ENCODE results near the gene ACSF2. TPM values are rescaled to one million over a fixed set of nuclear protein-coding genes. Genes with fewer than 3 reads are reported as not detected.

ACSF2 gene
- polyA plus RNA-seq, 1 donor (not counting 4 experiments of a cell fraction or from before 2014, with no cell fraction given) = 71.9 TPM

GRCh38 chr17:50520483-50520882 is 94.5 kb downstream of the ACSF2 start:
- H4K20me1 ChIP-seq (ENCODE audit: control insufficient read depth, extremely low read depth, insufficient read depth, low read length) = no peaks in the 10 kb centered on the region
- H3K27ac ChIP-seq (ENCODE audit: control insufficient read depth, insufficient read depth, low read length) = no peak overlapping the region
- DNase-seq (ENCODE audit: low read depth, low spot score) (no peak), FAIRE-seq (no peak)
- peaks cover 80% of the 10 kb centered on the region for H3K4me1 ChIP-seq (ENCODE audit: control insufficient read depth, extremely low read depth, insufficient read depth, low read length)
- H3K9me1 ChIP-seq (ENCODE audit: control insufficient read depth, extremely low read depth, insufficient read depth, low read length) = no peaks in the 10 kb centered on the region
- H3K9ac ChIP-seq (ENCODE audit: control insufficient read depth, extremely low read depth, insufficient read depth, low read length) = no peak overlapping the region
- no peaks in the 10 kb centered on the region for H3K27me3 ChIP-seq (ENCODE audit: control insufficient read depth, extremely low read depth, insufficient read depth, low read length)
- dilution Hi-C loops (cut with MboI; ENCODE audit: extremely low pct_ligation_motif_present, low sequenced_read_pairs) = no loop called here
- H3K4me2 ChIP-seq (ENCODE audit: control insufficient read depth, extremely low read depth, insufficient read depth, low read depth, low read length) = no peak overlapping the region
- H2AFZ ChIP-seq (ENCODE audit: control insufficient read depth, low read length) = no peak overlapping the region
- no peak overlapping the region for H3K4me3 ChIP-seq (ENCODE audit: control insufficient read depth in 2 of 3, extremely low read depth in 1 of 3, insufficient read depth in 2 of 3, low read depth in 1 of 3, low read length in 3 of 3)
- H3K9me3 ChIP-seq (ENCODE audit: control insufficient read depth, low read depth, low read length) = no peaks in the 10 kb centered on the region
- H3K36me3 ChIP-seq (ENCODE audit: control insufficient read depth in 2 of 2, extremely low read depth in 1 of 2, insufficient read depth in 2 of 2, low read length in 2 of 2) = no peaks in the 10 kb centered on the region
- no peak for TF ChIP-seq EZH2 (IDR thresholded peaks at IDR 0.05; ENCODE audit: low read length)
- H3K79me2 ChIP-seq (ENCODE audit: control insufficient read depth, insufficient read depth, low read length) = peaks cover 2% of the 10 kb centered on the region

- no peak for TF ChIP-seq EZH2 (IDR thresholded peaks at IDR 0.05; ENCODE audit: low read length)
- no peak for TF ChIP-seq CTCF (optimal IDR thresholded peaks at IDR 0.05 in 1 of 3, IDR thresholded peaks at IDR 0.05 in 1 of 3, conservative IDR thresholded peaks at IDR 0.05 in 1 of 3; ENCODE audit: extremely low read depth in 1 of 3, insufficient read depth in 2 of 3, low read length in 3 of 3)
- no peaks in the 10 kb centered on the region for H3K36me3 ChIP-seq (ENCODE audit: control insufficient read depth in 2 of 2, extremely low read depth in 1 of 2, insufficient read depth in 2 of 2, low read length in 2 of 2)
- no peak overlapping the region for H2AFZ ChIP-seq (ENCODE audit: control insufficient read depth, low read length)
- no peak overlapping the region for H3K4me3 ChIP-seq (ENCODE audit: control insufficient read depth in 2 of 3, extremely low read depth in 1 of 3, insufficient read depth in 2 of 3, low read depth in 1 of 3, low read length in 3 of 3)
- no peaks in the 10 kb centered on the region for H3K9me3 ChIP-seq (ENCODE audit: control insufficient read depth, low read depth, low read length)
- H3K9me1 ChIP-seq (ENCODE audit: control insufficient read depth, extremely low read depth, insufficient read depth, low read length) = no peaks in the 10 kb centered on the region
- peaks cover 72% of the 10 kb centered on the region for H3K4me1 ChIP-seq (ENCODE audit: control insufficient read depth, extremely low read depth, insufficient read depth, low read length)
- no peak for DNase-seq (ENCODE audit: low read depth, low spot score)
- H3K4me2 ChIP-seq (ENCODE audit: control insufficient read depth, extremely low read depth, insufficient read depth, low read depth, low read length) = no peak overlapping the region
- no peak for FAIRE-seq
- H3K79me2 ChIP-seq (ENCODE audit: control insufficient read depth, insufficient read depth, low read length) = peaks cover 2% of the 10 kb centered on the region
- H4K20me1 ChIP-seq (ENCODE audit: control insufficient read depth, extremely low read depth, insufficient read depth, low read length) = no peaks in the 10 kb centered on the region
- H3K9ac ChIP-seq (ENCODE audit: control insufficient read depth, extremely low read depth, insufficient read depth, low read length) = no peak overlapping the region
- H3K27ac ChIP-seq (ENCODE audit: control insufficient read depth, insufficient read depth, low read length) = no peak overlapping the region
- no peaks in the 10 kb centered on the region for H3K27me3 ChIP-seq (ENCODE audit: control insufficient read depth, extremely low read depth, insufficient read depth, low read length)
- dilution Hi-C loops (cut with MboI; ENCODE audit: extremely low pct_ligation_motif_present, low sequenced_read_pairs) = no loop called here
These were observed 95.5 kb downstream of the ACSF2 start for GRCh38 chr17:50521514-50521913.

GRCh38 chr17:50522766-50523165 is 96.7 kb downstream of the ACSF2 start:
- peaks cover 59% of the 10 kb centered on the region for H3K4me1 ChIP-seq (ENCODE audit: control insufficient read depth, extremely low read depth, insufficient read depth, low read length)
- no peaks in the 10 kb centered on the region for H3K27me3 ChIP-seq (ENCODE audit: control insufficient read depth, extremely low read depth, insufficient read depth, low read length)
- peak overlapping the region; percentile 49 for H3K4me2 ChIP-seq (ENCODE audit: control insufficient read depth, extremely low read depth, insufficient read depth, low read depth, low read length)
- dilution Hi-C loops (cut with MboI; ENCODE audit: extremely low pct_ligation_motif_present, low sequenced_read_pairs) = no loop called here
- no peaks in the 10 kb centered on the region for H3K9me3 ChIP-seq (ENCODE audit: control insufficient read depth, low read depth, low read length)
- no peak overlapping the region for H2AFZ ChIP-seq (ENCODE audit: control insufficient read depth, low read length)
- no peaks in the 10 kb centered on the region for H3K9me1 ChIP-seq (ENCODE audit: control insufficient read depth, extremely low read depth, insufficient read depth, low read length)
- TF ChIP-seq CTCF (optimal IDR thresholded peaks at IDR 0.05 in 1 of 3, IDR thresholded peaks at IDR 0.05 in 1 of 3, conservative IDR thresholded peaks at IDR 0.05 in 1 of 3; ENCODE audit: extremely low read depth in 1 of 3, insufficient read depth in 2 of 3, low read length in 3 of 3) (no peak), EZH2 (IDR thresholded peaks at IDR 0.05; ENCODE audit: low read length) (no peak)
- H3K36me3 ChIP-seq (ENCODE audit: control insufficient read depth in 2 of 2, extremely low read depth in 1 of 2, insufficient read depth in 2 of 2, low read length in 2 of 2) = no peaks in the 10 kb centered on the region
- FAIRE-seq = peak; percentile 56
- peak overlapping the region; percentile 25 for H3K9ac ChIP-seq (ENCODE audit: control insufficient read depth, extremely low read depth, insufficient read depth, low read length)
- H4K20me1 ChIP-seq (ENCODE audit: control insufficient read depth, extremely low read depth, insufficient read depth, low read length) = no peaks in the 10 kb centered on the region
- no peak for DNase-seq (ENCODE audit: low read depth, low spot score)
- H3K79me2 ChIP-seq (ENCODE audit: control insufficient read depth, insufficient read depth, low read length) = peaks cover 1% of the 10 kb centered on the region
- no peak overlapping the region for H3K4me3 ChIP-seq (ENCODE audit: control insufficient read depth in 2 of 3, extremely low read depth in 1 of 3, insufficient read depth in 2 of 3, low read depth in 1 of 3, low read length in 3 of 3)
- H3K27ac ChIP-seq (ENCODE audit: control insufficient read depth, insufficient read depth, low read length) = peak overlapping the region; percentile 29
